HG03342 (cell line): Measurements from ENCODE around the gene SUN1.

Experiments used
- ATAC-seq: cut with Tn5 transposase; IDR thresholded peaks from one replicate; pipeline ENCODE4 v1.9.1; 2021; ENCODE audit warnings: mild to moderate bottlenecking, moderate library complexity; ENCODE audit not compliant: unreplicated experiment

Gene SUN1

GRCh38 chr7:875476-876076, 43.3 kb downstream of the SUN1 start:
- ATAC-seq, result no peak

- peak; percentile 67 for ATAC-seq
These were observed 44.0 kb downstream of the SUN1 start, which contains the start of gene GET4 for GRCh38 chr7:876077-876971. TSS of gene GET4 (plus strand) at chr7:876554. CDS start at chr7:876646, 92 bp downstream.

DNA sequence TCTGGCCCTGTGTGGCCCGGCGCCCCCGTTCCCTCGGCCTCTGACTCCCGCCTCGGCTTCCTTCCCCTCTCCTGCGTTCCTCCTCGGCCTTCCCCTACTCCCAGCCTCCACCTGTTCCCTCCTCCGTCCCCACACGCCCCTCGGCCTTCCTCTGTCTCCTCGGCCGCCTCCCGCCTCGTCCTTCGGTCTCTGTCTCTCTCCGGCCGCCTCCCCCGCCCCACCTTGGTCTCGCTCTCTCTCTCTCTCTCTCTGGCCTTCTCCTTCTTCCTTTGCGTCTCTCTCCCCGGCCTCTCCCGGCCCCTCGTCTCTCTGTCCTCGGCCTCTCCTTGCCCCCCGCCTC, 44.7 kb downstream of the SUN1 start:
- peak; percentile 28 for ATAC-seq

DNA sequence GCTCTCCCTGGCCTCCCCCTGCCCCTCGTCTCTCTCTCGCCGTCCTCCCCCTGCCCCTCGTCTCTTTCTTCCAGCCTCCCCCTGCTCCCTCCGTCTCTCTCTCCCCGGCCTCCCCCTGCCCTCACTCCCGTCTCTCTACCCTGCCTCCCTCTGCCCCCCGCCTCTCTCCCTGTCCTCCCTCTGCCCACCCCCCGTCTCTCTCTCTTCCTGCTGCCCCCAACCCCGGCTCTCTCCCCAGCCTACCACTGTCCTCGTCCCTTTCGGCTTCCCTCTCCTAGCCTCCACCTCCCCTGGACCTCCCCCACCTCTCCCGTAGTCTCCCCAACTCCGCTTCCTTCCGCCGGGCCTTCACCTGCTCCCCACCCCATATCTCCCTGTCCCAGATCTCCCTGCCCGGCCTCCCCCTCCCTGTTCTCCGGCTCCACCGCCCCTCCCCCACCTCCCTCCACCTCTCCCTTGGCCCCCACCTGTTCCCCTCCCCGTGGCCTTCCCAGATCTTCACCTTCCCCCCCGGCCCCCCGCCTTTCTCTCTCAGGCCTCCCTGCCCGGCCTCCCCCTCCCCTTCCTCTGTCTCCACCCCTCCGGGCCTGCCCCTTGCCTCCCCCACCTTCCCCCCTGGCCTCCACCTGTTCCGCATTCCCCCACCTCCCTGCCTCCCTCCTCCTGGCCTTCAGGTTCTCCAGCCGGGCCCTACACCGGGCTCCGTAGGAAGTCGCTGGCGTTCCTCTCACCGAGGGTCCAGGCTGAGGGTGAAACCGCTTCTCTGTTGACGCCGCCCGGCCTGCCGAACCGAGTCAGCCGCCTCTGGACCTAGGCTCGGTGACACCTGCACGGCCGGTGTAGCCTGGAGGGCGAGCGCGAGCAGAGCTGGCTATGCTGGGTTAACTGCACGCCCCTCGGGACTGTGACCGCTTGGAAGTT, 45.3 kb downstream of the SUN1 start:
- ATAC-seq, result no peak

DNA sequence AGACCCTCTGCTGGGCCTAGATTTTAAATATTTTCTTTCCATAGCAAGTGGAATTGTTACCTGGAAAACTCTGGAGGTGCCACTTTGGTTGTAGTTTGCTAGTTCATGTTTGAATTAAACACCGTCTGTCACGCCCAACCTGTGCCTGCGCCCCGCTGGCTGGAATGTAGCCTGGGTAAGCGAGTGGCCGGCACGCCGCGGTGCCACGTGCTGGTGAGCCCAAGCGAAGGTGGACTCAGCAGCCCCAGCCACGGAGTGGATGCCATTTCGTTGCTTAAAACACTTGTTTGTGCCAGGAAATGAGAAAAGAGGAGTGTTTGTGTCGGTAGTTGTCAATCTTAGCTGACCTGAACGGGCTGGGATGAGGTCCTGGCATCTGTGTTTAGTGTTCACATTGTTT, 46.8 kb downstream of the SUN1 start:
- no peak for ATAC-seq

DNA sequence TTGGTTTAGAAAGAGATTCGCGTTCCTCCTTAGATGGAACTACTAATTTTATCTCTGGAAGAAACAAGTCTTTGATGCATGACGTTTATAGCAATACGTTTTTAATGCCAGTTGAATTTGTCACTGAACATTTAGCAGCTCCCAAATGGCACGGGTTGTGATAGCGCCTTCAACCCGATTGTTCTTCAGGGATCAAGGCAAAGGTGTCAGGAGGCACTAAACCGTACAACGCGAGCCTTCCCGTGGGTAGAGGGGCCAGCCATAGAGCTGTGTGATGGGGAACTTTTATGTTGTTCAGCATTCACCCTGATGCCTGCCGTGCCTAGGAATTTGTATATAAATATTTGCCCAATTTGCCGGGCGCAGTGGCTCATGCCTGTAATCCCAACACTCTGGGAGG, 47.4 kb downstream of the SUN1 start:
- no peak for ATAC-seq

DNA sequence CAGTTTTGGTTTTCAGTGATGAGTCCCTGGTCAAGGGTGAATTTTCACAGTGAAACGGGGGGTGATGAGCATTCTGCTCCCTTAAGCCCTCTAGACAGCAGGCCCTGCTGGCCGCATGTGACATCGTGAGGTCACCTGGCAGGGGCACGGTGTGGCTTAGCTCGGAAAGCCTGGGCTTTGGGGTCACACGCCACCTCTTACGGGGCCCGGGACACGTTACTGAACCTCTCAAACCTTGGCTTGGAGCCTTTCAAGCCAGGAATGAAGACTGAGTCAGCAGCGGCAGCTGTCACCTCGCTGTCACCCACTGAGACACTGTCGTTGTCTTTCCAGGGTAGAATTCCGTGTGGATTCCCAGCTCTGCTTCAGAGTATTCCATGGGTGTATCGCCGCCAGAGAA, 48.2 kb downstream of the SUN1 start:
- ATAC-seq, result no peak

DNA sequence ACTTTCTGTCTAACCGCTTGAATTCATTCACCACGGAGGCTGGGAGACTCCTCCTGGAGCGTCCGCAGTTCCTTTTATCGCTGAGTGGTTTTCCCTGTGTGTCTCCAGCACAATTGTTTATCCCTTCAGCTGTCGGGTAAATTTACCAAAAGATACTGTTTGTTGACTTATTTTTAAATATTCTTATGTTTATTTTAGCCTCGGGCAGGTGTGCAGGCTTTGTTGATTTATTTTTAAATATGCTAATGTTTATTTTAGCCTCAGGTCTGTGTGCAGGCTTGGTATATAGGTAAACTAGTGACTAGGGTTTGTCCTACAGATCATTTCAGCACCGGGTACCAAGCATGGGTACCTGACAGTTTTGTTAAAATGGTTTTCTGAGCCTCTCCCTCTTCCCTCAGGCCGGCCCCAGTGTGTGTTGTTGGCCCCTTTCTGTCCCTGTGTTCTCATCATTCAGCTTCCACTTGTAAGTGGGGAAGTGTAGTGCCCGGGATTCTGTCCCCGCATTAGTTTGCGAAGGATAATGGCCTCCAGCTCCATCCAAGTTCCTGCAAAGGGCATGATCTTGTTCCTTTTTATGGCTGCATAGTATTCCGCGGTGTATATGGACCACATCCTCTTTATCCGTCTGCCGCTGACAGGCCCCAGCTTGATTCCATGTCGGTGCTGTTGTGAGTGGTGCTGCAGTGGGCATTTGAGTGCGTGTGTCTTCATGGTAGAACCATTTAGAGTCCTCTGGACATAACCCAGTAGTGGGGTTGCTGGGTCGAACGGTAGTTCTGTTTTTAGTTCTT, 49.4 kb downstream of the SUN1 start:
- ATAC-seq, result no peak

GRCh38 chr7:882336-883035, 50.2 kb downstream of the SUN1 start:
- ATAC-seq, result no peak

DNA sequence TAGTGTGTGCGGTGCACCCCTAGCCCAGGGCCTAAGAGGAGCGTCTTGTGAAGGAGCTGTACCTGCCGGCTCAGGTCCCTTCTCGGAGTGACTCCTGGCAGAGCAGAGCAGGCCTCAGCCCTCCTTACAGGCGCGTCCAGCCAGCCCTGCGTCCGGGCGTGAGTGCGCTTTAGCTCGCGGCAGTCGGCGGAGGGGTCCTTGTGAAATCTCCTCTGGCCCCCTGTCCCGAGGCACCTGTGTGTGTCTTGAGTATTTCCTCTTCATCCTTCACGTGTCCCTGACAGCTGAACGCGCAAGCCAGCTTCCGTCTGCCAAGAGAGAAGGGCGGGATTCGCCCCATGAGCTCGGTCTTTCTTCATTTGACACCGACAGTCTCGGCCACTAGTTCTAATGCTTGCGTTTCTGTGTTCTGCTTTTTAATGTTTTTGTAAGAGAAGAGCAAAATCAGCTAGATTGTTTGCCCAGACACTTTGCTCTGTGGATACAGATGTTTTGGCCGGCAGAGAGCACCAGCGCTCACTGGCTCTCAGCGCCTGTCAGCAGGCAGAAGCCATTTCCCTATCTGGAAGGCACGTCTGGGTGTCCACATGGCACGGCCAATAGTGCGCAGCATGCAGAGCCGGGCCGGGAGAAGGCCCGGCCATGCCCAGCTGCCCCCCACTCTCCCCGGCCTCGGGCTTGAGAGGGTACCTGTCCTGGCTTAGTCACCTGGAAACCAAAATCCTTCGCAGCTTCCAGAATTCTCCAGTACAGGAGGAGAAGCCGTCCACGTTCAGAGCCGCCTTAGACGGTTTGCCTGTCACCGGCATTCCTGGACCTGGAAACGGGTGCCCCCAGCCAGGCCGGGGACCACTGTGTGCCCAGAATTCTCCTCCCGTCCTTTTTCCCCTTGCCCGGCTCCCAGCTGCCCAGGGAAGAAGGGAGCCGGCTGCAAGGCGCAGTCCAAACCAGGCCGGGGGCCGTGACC, 51.1 kb downstream of the SUN1 start:
- ATAC-seq, result no peak

- no peak for ATAC-seq
These were observed 52.1 kb downstream of the SUN1 start for GRCh38 chr7:884191-885003.

DNA sequence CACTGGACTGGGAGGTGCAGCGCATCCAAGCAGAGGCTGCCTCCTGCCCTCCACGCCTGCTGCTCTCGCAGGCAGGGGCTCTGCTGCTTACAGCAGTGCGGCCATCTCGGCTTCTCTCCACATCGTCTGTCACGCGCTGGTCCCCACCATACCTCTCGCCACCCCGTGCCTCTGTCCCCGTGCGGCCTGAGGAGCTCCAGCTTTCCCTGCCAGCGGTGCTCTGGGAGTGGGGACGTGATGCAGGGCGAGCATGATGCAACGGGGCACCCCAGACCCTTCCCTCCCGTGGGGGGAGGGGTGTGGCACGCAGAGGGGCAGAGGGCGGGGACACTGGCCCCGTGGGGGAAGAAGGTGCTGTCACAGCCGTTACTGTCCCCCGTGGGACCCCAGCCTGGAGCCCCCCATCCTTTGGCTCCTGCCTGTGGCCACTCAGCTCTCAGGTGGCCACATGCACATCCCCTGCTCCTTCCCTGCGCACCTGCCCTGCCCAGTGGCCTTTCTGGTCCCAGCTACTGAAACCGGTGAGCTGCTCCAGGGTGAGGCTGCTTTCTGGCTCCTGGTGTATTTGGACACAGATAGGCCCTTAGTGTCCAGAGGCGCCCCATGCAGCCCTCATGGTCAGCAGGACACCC, 53.1 kb downstream of the SUN1 start:
- ATAC-seq, result no peak

GRCh38 chr7:885893-886625, 53.8 kb downstream of the SUN1 start:
- no peak for ATAC-seq

DNA sequence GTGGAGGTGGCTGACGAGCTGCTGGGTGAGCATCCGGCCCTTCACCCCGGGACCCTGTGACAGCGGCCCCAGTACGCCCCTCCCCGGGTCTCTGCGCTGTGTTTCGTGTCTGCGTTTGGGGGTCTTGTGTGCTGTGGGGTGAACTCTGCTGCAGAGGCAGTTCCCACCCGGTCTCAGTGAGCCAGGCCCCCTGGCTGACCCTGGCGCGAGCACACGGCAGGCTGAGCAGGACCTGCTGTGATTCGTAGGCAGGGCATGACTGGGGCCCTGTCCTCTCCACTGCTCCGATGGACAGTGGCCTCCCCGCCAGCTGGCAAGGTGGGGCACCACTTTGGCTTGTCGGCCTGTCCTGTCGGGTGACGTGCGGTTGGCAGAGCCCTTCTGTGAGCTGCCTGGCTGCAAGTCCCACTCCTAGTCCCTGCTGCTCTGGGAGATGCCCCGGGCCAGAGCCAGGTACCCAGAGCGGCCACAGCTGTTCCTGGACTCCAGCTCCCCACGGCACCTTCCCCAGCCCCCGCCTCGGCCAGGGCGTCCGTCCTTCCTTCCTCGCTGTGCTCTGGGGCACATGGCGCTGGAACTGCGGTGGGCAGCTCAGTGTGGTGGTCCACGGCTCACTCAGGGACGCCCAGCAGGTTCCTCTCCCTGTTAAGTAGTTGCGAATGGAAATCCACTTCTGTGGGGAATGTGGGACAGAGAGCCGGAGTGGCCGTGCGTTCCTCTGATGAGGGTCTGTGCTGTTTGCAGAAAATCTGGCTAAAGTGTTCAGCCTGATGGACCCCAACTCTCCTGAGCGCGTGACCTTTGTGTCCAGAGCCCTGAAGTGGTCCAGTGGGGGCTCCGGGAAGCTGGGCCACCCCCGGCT, 54.6 kb downstream of the SUN1 start:
- no peak for ATAC-seq

- ATAC-seq, result no peak
These were observed 55.2 kb downstream of the SUN1 start for GRCh38 chr7:887488-887820.
